Tibial nerve (tissue), 4 donors: ENCODE measurements around the gene LRRC8D. TPM values are rescaled to one million over a fixed set of nuclear protein-coding genes. Genes with fewer than 3 reads are reported as not detected.
"Not testable (repeated sequence)": the region's sequence is repeated elsewhere in the genome, so short reads cannot be mapped to it uniquely, and the experiment has no call there.

Experiments used
- DNase-seq, 2 donors: peaks; one replicate each; pipeline ENCODE4 v3.0.0-alpha.2; 2019; ENCODE audit warnings: low spot score in 2 of 2
- H3K27ac ChIP-seq, 4 donors: fragments of 200-600 bp; sonication (generic) in 3 of 4; one replicate each; pipeline ENCODE4 v1.5.1; 2017 to 2019; ENCODE audit warnings: mild to moderate bottlenecking in 1 of 4
- H3K27me3 ChIP-seq, 2 donors: fragments of 200-600 bp; sonication (generic) in 1 of 2; one replicate each; pipeline versions ENCODE4 v1.5.1 to v1.6.0; 2017 to 2019
- H3K36me3 ChIP-seq, 3 donors: fragments of 200-600 bp; sonication (generic); one replicate each; pipeline ENCODE4 v1.5.1; 2018 to 2019
- H3K4me1 ChIP-seq, 4 donors: fragments of 200-600 bp; sonication (generic) in 3 of 4; one replicate each; pipeline ENCODE4 v1.5.1; 2017 to 2019
- H3K4me3 ChIP-seq, 4 donors: fragments of 200-600 bp; sonication (generic) in 3 of 4; one replicate each; pipeline ENCODE4 v1.5.1; 2017 to 2019; ENCODE audit warnings: mild to moderate bottlenecking in 1 of 4, moderate library complexity in 1 of 4
- H3K9me3 ChIP-seq, 4 donors: fragments of 200-600 bp; sonication (generic) in 3 of 4; one replicate each; pipeline ENCODE4 v1.5.1; 2017 to 2019
- CTCF ChIP-seq, 5 experiments: fragments of 200-600 bp in 3 of 5; fragments of 450-650 bp in 2 of 5; sonication (generic) in 3 of 5; IDR thresholded peaks; one replicate each; pipeline ENCODE4 v1.5.1; 2016 to 2019; ENCODE audit warnings: antibody characterized with exemption in 5 of 5, mild to moderate bottlenecking in 3 of 5, moderate library complexity in 2 of 5
- EP300 ChIP-seq, 2 donors: sonication (generic); formaldehyde crosslinking; IDR thresholded peaks; one replicate each; pipeline ENCODE4 v1.6.1; 2017; ENCODE audit warnings: antibody characterized with exemption in 2 of 2, mild to moderate bottlenecking in 1 of 2
- POLR2A ChIP-seq, 2 donors: fragments of 450-650 bp; IDR thresholded peaks; one replicate each; pipeline ENCODE4 v1.6.1; 2017; ENCODE audit warnings: antibody characterized with exemption in 2 of 2, mild to moderate bottlenecking in 2 of 2, moderate library complexity in 2 of 2
- WGBS, 2 donors: methylation state at CpG; one replicate each; pipeline ENCODE4 v1.1.5; 2018; 5-methylcytosine and 5-hydroxymethylcytosine counted together
- total RNA-seq, 4 donors: library from RNA; depleted of rRNA; stranded (reverse); fragments of >200 nt; gene quantifications; one replicate each; pipeline ENCODE4 v1.1.0, GENCODE V29; 2016

LRRC8D gene
- 10 to 100 TPM; 11.1 to 19.0 (median 15.3) TPM for total RNA-seq

- Histone ChIP-seq H3K36me3 (no peaks in the 10 kb centered on the region), H3K27me3 (no peaks in the 10 kb centered on the region), H3K4me1 (peaks cover 0 to 26% (median 10%) of the 10 kb centered on the region in 4 donors), H3K9me3 (no peaks in the 10 kb centered on the region), H3K4me3 (peak within 1 kb of the TSS; percentile 65 to 93 (median 86)), H3K27ac (peak within 1 kb of the TSS; percentile 55 to 86 (median 76))
- TF ChIP-seq EP300 (IDR thresholded peaks at IDR 0.05) (peak in 1 of 2 donors; percentile 71), POLR2A (IDR thresholded peaks at IDR 0.05) (peak; percentile 8 to 69), CTCF (IDR thresholded peaks at IDR 0.05) (peak in 2 of 5 experiments; percentile 2 to 7)
- peak; percentile 58 to 65 for DNase-seq
- 1 to 4% methylated on average over 21 to 65 of the region's 82 CpGs for WGBS, 2 donors
Observed at GRCh38 chr1:89820422-89821321, at the start of gene LRRC8D. LRRC8D (plus strand) TSS chr1:89821032; CDS start chr1:89933069, 112,037 bp downstream.

DNA sequence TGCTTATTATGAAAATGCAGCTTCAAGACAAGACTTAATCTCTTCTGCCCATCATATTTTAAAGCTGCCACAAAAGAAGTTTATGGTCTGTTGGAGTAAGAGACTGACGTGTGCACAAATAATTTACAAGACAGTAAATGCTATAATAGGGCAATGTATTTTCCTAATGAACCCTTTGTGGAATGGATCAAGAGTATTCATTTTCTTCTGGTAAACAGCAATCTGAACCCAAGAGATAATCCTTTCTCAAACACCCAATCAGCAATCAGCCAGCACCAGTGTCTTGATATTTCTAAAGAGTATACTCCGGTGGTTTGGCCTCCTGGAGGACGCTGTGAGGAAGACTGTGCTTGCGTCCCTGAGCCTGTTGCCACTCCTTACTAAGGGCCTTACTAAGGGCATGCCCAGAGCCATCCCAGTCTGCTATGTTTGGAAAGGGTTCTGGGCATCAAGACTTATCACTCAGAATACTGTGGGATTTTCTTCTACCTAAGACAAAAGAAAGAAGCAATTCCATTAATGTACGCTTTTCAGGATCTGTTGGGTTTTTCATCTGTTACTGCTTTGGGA is 48.8 kb upstream of the LRRC8D start:
- Histone ChIP-seq H3K27me3 (no peaks in the 10 kb centered on the region), H3K4me3 (no peak overlapping the region), H3K36me3 (no peaks in the 10 kb centered on the region), H3K4me1 (no peaks in the 10 kb centered on the region), H3K27ac (no peak overlapping the region), H3K9me3 (no peaks in the 10 kb centered on the region)
- WGBS, 2 donors, result 77 to 86% methylated on average over 5 of the region's 5 CpGs
- TF ChIP-seq CTCF (IDR thresholded peaks at IDR 0.05), result no peak
- no peak for TF ChIP-seq POLR2A (IDR thresholded peaks at IDR 0.05)
- no peak for TF ChIP-seq EP300 (IDR thresholded peaks at IDR 0.05)
- DNase-seq, result no peak

- not testable (repeated sequence) for DNase-seq, H3K4me3 ChIP-seq, H3K27ac ChIP-seq, H3K36me3 ChIP-seq, H3K27me3 ChIP-seq, H3K9me3 ChIP-seq, H3K4me1 ChIP-seq
- WGBS, 2 donors, result 77 to 85% methylated on average over 1 of the region's 1 CpG
Observed at GRCh38 chr1:89776104-89776503, 44.7 kb upstream of the LRRC8D start.

GRCh38 chr1:89777271-89777670 is 43.6 kb upstream of the LRRC8D start:
- H3K9me3 ChIP-seq, H3K27me3 ChIP-seq, H3K36me3 ChIP-seq, H3K27ac ChIP-seq, DNase-seq, H3K4me3 ChIP-seq: not testable (repeated sequence)
- H3K4me1 ChIP-seq, result peaks cover 0 to 12% (median 0%) of the 10 kb centered on the region in 4 donors
- 80 to 89% methylated on average over 2 of the region's 2 CpGs for WGBS, 2 donors

DNA sequence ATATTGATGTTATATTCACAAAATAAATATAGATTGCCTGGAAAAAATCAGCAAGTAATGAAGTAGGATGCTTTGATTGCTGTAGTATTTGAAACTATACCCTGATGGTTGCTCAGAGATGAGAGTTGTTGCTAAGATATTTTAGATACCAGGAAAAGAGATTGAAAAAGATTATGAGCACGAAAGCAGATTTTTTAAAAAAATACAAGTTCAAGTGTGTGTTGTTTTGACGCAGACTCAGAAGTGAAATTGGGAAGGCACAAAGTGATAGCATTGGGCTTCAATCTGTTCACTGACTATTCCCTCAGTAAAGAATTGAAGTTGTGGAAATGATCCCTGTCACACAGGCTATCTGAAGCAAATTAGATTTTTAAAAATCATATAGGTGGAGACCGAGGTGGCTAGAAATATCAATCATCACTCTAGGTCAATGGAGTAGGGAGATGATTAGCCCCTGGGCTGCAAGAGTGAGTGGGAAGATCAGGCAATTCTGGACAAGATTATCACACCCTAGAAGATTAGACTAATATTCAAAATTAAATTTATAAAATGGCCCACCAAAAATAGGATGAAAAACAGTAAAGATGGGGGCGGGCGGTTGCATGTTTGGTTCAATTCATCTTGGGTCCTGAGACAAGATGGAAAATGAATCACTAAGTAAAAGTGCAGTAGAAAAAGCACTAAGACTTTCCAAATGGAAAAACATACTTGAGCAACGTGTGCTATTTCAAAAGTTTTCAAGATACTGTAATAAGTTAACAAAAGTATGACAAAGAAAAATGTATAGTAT is 41.5 kb upstream of the LRRC8D start:
- no peak for DNase-seq
- H3K9me3 ChIP-seq, result no peaks in the 10 kb centered on the region
- H3K4me3 ChIP-seq, result no peak overlapping the region
- H3K36me3 ChIP-seq, result no peaks in the 10 kb centered on the region
- H3K27me3 ChIP-seq, result no peaks in the 10 kb centered on the region
- WGBS, 2 donors, result 84% methylated on average over 6 of the region's 6 CpGs
- H3K4me1 ChIP-seq, result peaks cover 0 to 12% (median 0%) of the 10 kb centered on the region in 4 donors
- TF ChIP-seq POLR2A (IDR thresholded peaks at IDR 0.05) (no peak), EP300 (IDR thresholded peaks at IDR 0.05) (no peak), CTCF (IDR thresholded peaks at IDR 0.05) (no peak)
- H3K27ac ChIP-seq, result no peak overlapping the region
